IPS-18c (cell line): Measurements from ENCODE around the gene TBX18.

Experiments
- H3K4me3 ChIP-seq: 2 replicates; pipeline ENCODE4 v1.7.0; 2013; ENCODE audit warnings: low read depth, mild to moderate bottlenecking, low read length, moderate library complexity; ENCODE audit not compliant: insufficient read depth
- H3K9me3 ChIP-seq: one replicate; pipeline ENCODE4 v1.6.1; 2013; ENCODE audit warnings: mild to moderate bottlenecking, low read length, moderate library complexity; ENCODE audit not compliant: control insufficient read depth, insufficient read depth

The TBX18 gene

GRCh38 chr6:84763003-84763885 lies 1.2 kb downstream of the TBX18 start:
- Histone ChIP-seq H3K9me3 (no peaks in the 10 kb centered on the region), H3K4me3 (peak overlapping the region; percentile 45; the same call in 1 of the 2 replicates)

- peak overlapping the region; percentile 45; the same call in 1 of the 2 replicates for H3K4me3 ChIP-seq
Observed at GRCh38 chr6:84762220-84763002, 2.0 kb downstream of the TBX18 start.

GRCh38 chr6:84758486-84758885 lies 5.9 kb downstream of the TBX18 start:
- Histone ChIP-seq H3K9me3 (no peaks in the 10 kb centered on the region), H3K4me3 (no peak overlapping the region)

More at GRCh38 chr6:84762220-84763002, 2.0 kb downstream of the TBX18 start:
- no peaks in the 10 kb centered on the region for H3K9me3 ChIP-seq

GRCh38 chr6:84756877-84757276 lies 7.5 kb downstream of the TBX18 start:
- no peak overlapping the region for H3K4me3 ChIP-seq
- no peaks in the 10 kb centered on the region for H3K9me3 ChIP-seq

GRCh38 chr6:84756466-84756865 lies 7.9 kb downstream of the TBX18 start:
- H3K9me3 ChIP-seq: no peaks in the 10 kb centered on the region
- H3K4me3 ChIP-seq: no peak overlapping the region

GRCh38 chr6:84753173-84753572 lies 11.2 kb downstream of the TBX18 start:
- Histone ChIP-seq H3K4me3 (no peak overlapping the region), H3K9me3 (no peaks in the 10 kb centered on the region)

- no peaks in the 10 kb centered on the region for H3K9me3 ChIP-seq
- no peak overlapping the region for H3K4me3 ChIP-seq
Observed at GRCh38 chr6:84752118-84752850, 12.1 kb downstream of the TBX18 start.

GRCh38 chr6:84749181-84749580 lies 15.2 kb downstream of the TBX18 start:
- H3K9me3 ChIP-seq: no peaks in the 10 kb centered on the region
- H3K4me3 ChIP-seq: no peak overlapping the region

- Histone ChIP-seq H3K9me3 (no peaks in the 10 kb centered on the region), H3K4me3 (no peak overlapping the region)
Observed at GRCh38 chr6:84748376-84748775, 16.0 kb downstream of the TBX18 start.

GRCh38 chr6:84743616-84744015 lies 20.8 kb downstream of the TBX18 start:
- no peaks in the 10 kb centered on the region for H3K9me3 ChIP-seq
- H3K4me3 ChIP-seq: no peak overlapping the region

- no peak overlapping the region for H3K4me3 ChIP-seq
- no peaks in the 10 kb centered on the region for H3K9me3 ChIP-seq
Observed at GRCh38 chr6:84740385-84740784, 24.0 kb downstream of the TBX18 start.

- H3K9me3 ChIP-seq: no peaks in the 10 kb centered on the region
Observed at GRCh38 chr6:84739866-84740208, 24.6 kb downstream of the TBX18 start.

GRCh38 chr6:84738996-84739865 lies 25.2 kb downstream of the TBX18 start:
- Histone ChIP-seq H3K4me3 (no peak overlapping the region), H3K9me3 (no peaks in the 10 kb centered on the region)

More at GRCh38 chr6:84739866-84740208, 24.6 kb downstream of the TBX18 start:
- no peak overlapping the region for H3K4me3 ChIP-seq

GRCh38 chr6:84733889-84734288 lies 30.5 kb downstream of the TBX18 start:
- H3K4me3 ChIP-seq: no peak overlapping the region
- H3K9me3 ChIP-seq: no peaks in the 10 kb centered on the region

GRCh38 chr6:84731901-84732300 lies 32.5 kb downstream of the TBX18 start:
- no peak overlapping the region for H3K4me3 ChIP-seq
- no peaks in the 10 kb centered on the region for H3K9me3 ChIP-seq

GRCh38 chr6:84731401-84731800 lies 33.0 kb downstream of the TBX18 start:
- Histone ChIP-seq H3K4me3 (no peak overlapping the region), H3K9me3 (no peaks in the 10 kb centered on the region)

- Histone ChIP-seq H3K4me3 (no peak overlapping the region), H3K9me3 (no peaks in the 10 kb centered on the region)
Observed at GRCh38 chr6:84728602-84729001, 35.8 kb downstream of the TBX18 start.
